Adipocyte (in vitro differentiated cells): ENCODE data around the gene BDKRB1.

Source experiments
- DNase-seq: peaks from one replicate; pipeline ENCODE4 v3.0.0-alpha.2; 2015; ENCODE audit warnings: low read depth
- H3K27me3 ChIP-seq: replicated peaks from 2 replicates; pipeline ENCODE4 v1.7.0; 2013; ENCODE audit warnings: mild to moderate bottlenecking, low read length, moderate library complexity; ENCODE audit not compliant: control insufficient read depth, insufficient read depth
- H3K36me3 ChIP-seq: 2 replicates; pipeline ENCODE4 v1.7.0; 2013; ENCODE audit warnings: low read length, mild to moderate bottlenecking, moderate library complexity; ENCODE audit not compliant: control insufficient read depth, insufficient read depth, severe bottlenecking
- H3K4me1 ChIP-seq: 2 replicates; pipeline ENCODE4 v1.7.0; 2013; ENCODE audit warnings: mild to moderate bottlenecking, low read length, moderate library complexity; ENCODE audit not compliant: control insufficient read depth, insufficient read depth
- H3K4me3 ChIP-seq: 2 replicates; pipeline ENCODE4 v1.7.0; 2013; ENCODE audit warnings: mild to moderate bottlenecking, low read length, moderate library complexity
- H3K9ac ChIP-seq: 2 replicates; pipeline ENCODE4 v1.7.0; 2013; ENCODE audit warnings: mild to moderate bottlenecking, low read length, moderate library complexity
- H3K9me3 ChIP-seq: 2 replicates; pipeline ENCODE4 v1.7.0; 2013; ENCODE audit warnings: mild to moderate bottlenecking, low read length, moderate library complexity; ENCODE audit not compliant: control insufficient read depth

BDKRB1 gene

GRCh38 chr14:96221109-96221650 is 34.8 kb upstream of the BDKRB1 start:
- Histone ChIP-seq H3K4me1 (peaks cover 13% of the 10 kb centered on the region), H3K4me3 (no peak overlapping the region), H3K27me3 (no peaks in the 10 kb centered on the region), H3K9me3 (no peaks in the 10 kb centered on the region), H3K36me3 (no peaks in the 10 kb centered on the region), H3K9ac (no peak overlapping the region)
- DNase-seq: no peak

- no peak overlapping the region for H3K4me3 ChIP-seq
- peaks cover 13% of the 10 kb centered on the region for H3K4me1 ChIP-seq
- no peak for DNase-seq
- H3K36me3 ChIP-seq: no peaks in the 10 kb centered on the region
- H3K27me3 ChIP-seq: no peaks in the 10 kb centered on the region
- H3K9ac ChIP-seq: no peak overlapping the region
- no peaks in the 10 kb centered on the region for H3K9me3 ChIP-seq
These were observed 34.2 kb upstream of the BDKRB1 start for GRCh38 chr14:96221841-96222240.

GRCh38 chr14:96224480-96225096 is 31.4 kb upstream of the BDKRB1 start:
- Histone ChIP-seq H3K4me1 (peaks cover 16% of the 10 kb centered on the region), H3K36me3 (no peaks in the 10 kb centered on the region), H3K9ac (no peak overlapping the region), H3K27me3 (no peaks in the 10 kb centered on the region), H3K9me3 (no peaks in the 10 kb centered on the region), H3K4me3 (no peak overlapping the region)
- DNase-seq: no peak

GRCh38 chr14:96225213-96225612 is 30.8 kb upstream of the BDKRB1 start:
- no peaks in the 10 kb centered on the region for H3K27me3 ChIP-seq
- DNase-seq: no peak
- H3K4me3 ChIP-seq: no peak overlapping the region
- no peaks in the 10 kb centered on the region for H3K9me3 ChIP-seq
- no peaks in the 10 kb centered on the region for H3K36me3 ChIP-seq
- H3K4me1 ChIP-seq: peaks cover 16% of the 10 kb centered on the region
- H3K9ac ChIP-seq: no peak overlapping the region

- no peaks in the 10 kb centered on the region for H3K36me3 ChIP-seq
- no peaks in the 10 kb centered on the region for H3K9me3 ChIP-seq
- no peak overlapping the region for H3K4me3 ChIP-seq
- H3K4me1 ChIP-seq: peaks cover 16% of the 10 kb centered on the region
- H3K9ac ChIP-seq: no peak overlapping the region
- peak; percentile 38 for DNase-seq
- no peaks in the 10 kb centered on the region for H3K27me3 ChIP-seq
These were observed 30.3 kb upstream of the BDKRB1 start for GRCh38 chr14:96225745-96226151.

- H3K9ac ChIP-seq: no peak overlapping the region
- H3K9me3 ChIP-seq: no peaks in the 10 kb centered on the region
- no peaks in the 10 kb centered on the region for H3K36me3 ChIP-seq
- H3K4me3 ChIP-seq: no peak overlapping the region
- DNase-seq: no peak
- peaks cover 23% of the 10 kb centered on the region for H3K4me1 ChIP-seq
- no peaks in the 10 kb centered on the region for H3K27me3 ChIP-seq
These were observed 28.6 kb upstream of the BDKRB1 start for GRCh38 chr14:96227428-96227827.

- H3K4me3 ChIP-seq: no peak overlapping the region
- H3K9me3 ChIP-seq: no peaks in the 10 kb centered on the region
- no peak overlapping the region for H3K9ac ChIP-seq
- H3K4me1 ChIP-seq: peaks cover 33% of the 10 kb centered on the region
- no peak for DNase-seq
- H3K36me3 ChIP-seq: no peaks in the 10 kb centered on the region
- H3K27me3 ChIP-seq: no peaks in the 10 kb centered on the region
These were observed 26.7 kb upstream of the BDKRB1 start for GRCh38 chr14:96229315-96229714.

GRCh38 chr14:96231056-96231455 is 25.0 kb upstream of the BDKRB1 start:
- Histone ChIP-seq H3K9me3 (no peaks in the 10 kb centered on the region), H3K9ac (peak overlapping the region; percentile 0), H3K4me3 (no peak overlapping the region), H3K4me1 (peaks cover 30% of the 10 kb centered on the region), H3K36me3 (no peaks in the 10 kb centered on the region), H3K27me3 (no peaks in the 10 kb centered on the region)
- no peak for DNase-seq

GRCh38 chr14:96231526-96232130 is 24.4 kb upstream of the BDKRB1 start:
- H3K36me3 ChIP-seq: no peaks in the 10 kb centered on the region
- H3K4me3 ChIP-seq: no peak overlapping the region
- no peak for DNase-seq
- no peaks in the 10 kb centered on the region for H3K9me3 ChIP-seq
- peaks cover 28% of the 10 kb centered on the region for H3K4me1 ChIP-seq
- no peaks in the 10 kb centered on the region for H3K27me3 ChIP-seq
- peak overlapping the region; percentile 0 for H3K9ac ChIP-seq

GRCh38 chr14:96232506-96232905 is 23.5 kb upstream of the BDKRB1 start:
- no peak for DNase-seq
- peaks cover 28% of the 10 kb centered on the region for H3K4me1 ChIP-seq
- H3K27me3 ChIP-seq: no peaks in the 10 kb centered on the region
- no peaks in the 10 kb centered on the region for H3K36me3 ChIP-seq
- H3K9me3 ChIP-seq: no peaks in the 10 kb centered on the region
- H3K9ac ChIP-seq: no peak overlapping the region
- H3K4me3 ChIP-seq: no peak overlapping the region

- H3K4me1 ChIP-seq: peaks cover 28% of the 10 kb centered on the region
- no peak for DNase-seq
- no peaks in the 10 kb centered on the region for H3K27me3 ChIP-seq
- H3K36me3 ChIP-seq: no peaks in the 10 kb centered on the region
- H3K9ac ChIP-seq: no peak overlapping the region
- no peaks in the 10 kb centered on the region for H3K9me3 ChIP-seq
- no peak overlapping the region for H3K4me3 ChIP-seq
These were observed 22.3 kb upstream of the BDKRB1 start for GRCh38 chr14:96233661-96234060.
